Measurements from ENCODE around the gene OXLD1.

Gene OXLD1

GRCh38 chr17:81701288-81702071 lies 35.1 kb upstream of the OXLD1 start:
- no peak for DNase-seq

- DNase-seq = no peak
Observed at GRCh38 chr17:81700353-81701287, 34.2 kb upstream of the OXLD1 start.

GRCh38 chr17:81697261-81698044 lies 31.0 kb upstream of the OXLD1 start:
- no peak for DNase-seq

GRCh38 chr17:81696218-81696941 lies 30.0 kb upstream of the OXLD1 start:
- DNase-seq = no peak

- no peak for DNase-seq
Observed at GRCh38 chr17:81695801-81696200, 29.4 kb upstream of the OXLD1 start.

GRCh38 chr17:81695211-81695610 lies 28.8 kb upstream of the OXLD1 start:
- DNase-seq = no peak

GRCh38 chr17:81694810-81695209 lies 28.4 kb upstream of the OXLD1 start:
- DNase-seq = no peak

GRCh38 chr17:81693509-81694210 lies 27.3 kb upstream of the OXLD1 start:
- DNase-seq = no peak

- DNase-seq = no peak
Observed at GRCh38 chr17:81691608-81692007, 25.2 kb upstream of the OXLD1 start.

- no peak for DNase-seq
Observed at GRCh38 chr17:81691196-81691595, 24.8 kb upstream of the OXLD1 start.

- no peak for DNase-seq
Observed at GRCh38 chr17:81690549-81690948, 24.1 kb upstream of the OXLD1 start.

- DNase-seq = no peak
Observed at GRCh38 chr17:81690066-81690465, 23.7 kb upstream of the OXLD1 start.

- no peak for DNase-seq
Observed at GRCh38 chr17:81688616-81689015, 22.2 kb upstream of the OXLD1 start.

GRCh38 chr17:81687770-81688541 lies 21.6 kb upstream of the OXLD1 start:
- DNase-seq = no peak

GRCh38 chr17:81686614-81687013 lies 20.2 kb upstream of the OXLD1 start:
- no peak for DNase-seq

GRCh38 chr17:81685108-81685507 lies 18.7 kb upstream of the OXLD1 start:
- DNase-seq = peak; percentile 77

- DNase-seq = no peak
Observed at GRCh38 chr17:81684442-81684911, 18.1 kb upstream of the OXLD1 start.

- peak; percentile 97 for DNase-seq
Observed at GRCh38 chr17:81683584-81684441, 17.4 kb upstream of the OXLD1 start, which contains the start of the genes ARL16 and HGS. ARL16 (minus strand) TSS chr17:81683797; CDS start chr17:81683753, 44 bp downstream. HGS (plus strand) TSS chr17:81684011; CDS start chr17:81684067, 56 bp downstream.

GRCh38 chr17:81683208-81683583 lies 16.8 kb upstream of the OXLD1 start:
- no peak for DNase-seq

Data from stimulated activated CD4-positive, alpha-beta T cell treated with anti-CD3 and anti-CD28 coated beads, Interleukin-1b, Interleukin-23, amount 100 ng/mL, for 48 hours (primary cell).